GM23338 (cell line): ENCODE results near the gene APBA2. TPM values are rescaled to one million over a fixed set of nuclear protein-coding genes. Genes with fewer than 3 reads are reported as not detected.

Source experiments
- ATAC-seq: fragments of 200-7000 bp; cut with Tn5 transposase; 3 replicates; pipeline ENCODE4 v1.9.1; 2020
- DNase-seq: peaks from one replicate; pipeline ENCODE4 v3.0.0-alpha.2; 2015; ENCODE audit warnings: low spot score
- H2AFZ ChIP-seq: fragments of 200-600 bp; sonication (generic); 2 replicates; pipeline ENCODE4 v1.8.0; 2016; ENCODE audit warnings: antibody characterized with exemption, mild to moderate bottlenecking, moderate library complexity
- H3F3A ChIP-seq: fragments of 200-600 bp; sonication (generic); replicated peaks from 2 replicates; pipeline ENCODE4 v1.8.0; 2017; ENCODE audit warnings: antibody characterized with exemption, mixed run types, low read depth
- H3K27ac ChIP-seq: fragments of 200-600 bp; sonication (generic); 2 replicates; pipeline ENCODE4 v1.6.1; 2016; ENCODE audit warnings: low read depth
- H3K27me3 ChIP-seq: fragments of 200-600 bp; sonication (generic); 2 replicates; pipeline ENCODE4 v1.8.0; 2016; ENCODE audit warnings: mild to moderate bottlenecking, mixed run types, moderate library complexity; ENCODE audit not compliant: insufficient read depth
- H3K36me3 ChIP-seq: fragments of 200-600 bp; sonication (generic); 2 replicates; pipeline ENCODE4 v1.8.0; 2016; ENCODE audit warnings: mild to moderate bottlenecking; ENCODE audit not compliant: insufficient read depth
- H3K4me1 ChIP-seq: fragments of 200-600 bp; sonication (generic); 2 replicates; pipeline ENCODE4 v1.8.0; 2016; ENCODE audit warnings: mild to moderate bottlenecking, moderate library complexity; ENCODE audit not compliant: insufficient read depth
- H3K4me2 ChIP-seq: fragments of 200-600 bp; sonication (generic); 2 replicates; pipeline ENCODE4 v1.7.1; 2017; ENCODE audit warnings: mixed run types
- H3K4me3 ChIP-seq: fragments of 200-600 bp; sonication (generic); 2 replicates; pipeline ENCODE4 v1.6.1; 2016; ENCODE audit warnings: mixed run types
- H3K79me2 ChIP-seq: fragments of 200-600 bp; sonication (generic); replicated peaks from 2 replicates; pipeline ENCODE4 v1.8.0; 2017; ENCODE audit warnings: mild to moderate bottlenecking; ENCODE audit not compliant: insufficient read depth
- H3K9me2 ChIP-seq: fragments of 200-600 bp; sonication (generic); 2 replicates; pipeline ENCODE4 v1.8.0; 2017; ENCODE audit not compliant: insufficient read depth
- H4K20me1 ChIP-seq: fragments of 200-600 bp; sonication (generic); replicated peaks from 2 replicates; pipeline ENCODE4 v1.8.0; 2017; ENCODE audit warnings: mild to moderate bottlenecking; ENCODE audit not compliant: insufficient read depth
- H3K27ac Mint-ChIP-seq: 2 replicates; pipeline ENCODE4 v1.8.0; 2020; ENCODE audit warnings: inconsistent platforms, mild to moderate bottlenecking, moderate library complexity, mixed read lengths
- H3K27me3 Mint-ChIP-seq: 3 replicates; pipeline ENCODE4 v1.8.0; 2022; ENCODE audit warnings: low read depth, mild to moderate bottlenecking, moderate library complexity, mixed read lengths, inconsistent platforms; ENCODE audit not compliant: insufficient read depth, poor library complexity
- H3K36me3 Mint-ChIP-seq: 3 replicates; pipeline ENCODE4 v1.8.0; 2021; ENCODE audit warnings: low read depth, mild to moderate bottlenecking, inconsistent platforms, moderate library complexity, mixed read lengths
- H3K4me1 Mint-ChIP-seq: 3 replicates; pipeline ENCODE4 v1.8.0; 2020; ENCODE audit warnings: mild to moderate bottlenecking, inconsistent platforms, mixed read lengths
- H3K4me3 Mint-ChIP-seq: 3 replicates; pipeline ENCODE4 v1.8.0; 2021; ENCODE audit warnings: moderate library complexity, mild to moderate bottlenecking, inconsistent platforms, mixed read lengths
- H3K9me3 Mint-ChIP-seq: 3 replicates; pipeline ENCODE4 v1.8.0; 2020; ENCODE audit warnings: moderate library complexity, mild to moderate bottlenecking, inconsistent platforms, mixed read lengths
- JUNB ChIP-seq: IDR thresholded peaks from one replicate; pipeline ENCODE4 v1.6.1; 2016; ENCODE audit warnings: antibody characterized with exemption; ENCODE audit not compliant: unreplicated experiment
- STAT1 ChIP-seq: IDR thresholded peaks from one replicate; pipeline ENCODE4 v1.6.1; 2016; ENCODE audit warnings: antibody characterized with exemption; ENCODE audit not compliant: unreplicated experiment
- ZNF114 ChIP-seq: fragments of 250-450 bp; sonication (Bioruptor Pico); IDR thresholded peaks from 2 replicates; pipeline ENCODE4 v1.5.0; 2020; ENCODE audit warnings: mild to moderate bottlenecking, moderate library complexity
- polyA plus RNA-seq: library from polyadenylated mRNA; unstranded; fragments of >200 nt; fragmentation: Nextera tagmentation; extraction: Ambion mirVana; gene quantifications from 2 replicates; pipeline ENCODE4 v1.2.1, GENCODE V29; 2016
- total RNA-seq: library from RNA; depleted of rRNA; stranded (reverse); fragments of >200 nt; shearing (Covaris generic); gene quantifications from 2 replicates; pipeline ENCODE4 v1.2.3, GENCODE V29; 2014
- TF ChIP-seq, protein P1 (sequence below): fragments of 250-450 bp; sonication (Bioruptor Pico); IDR thresholded peaks from 2 replicates; pipeline ENCODE4 v1.5.0; 2020; ENCODE audit warnings: mild to moderate bottlenecking, moderate library complexity
- TF ChIP-seq, protein P2 (sequence below), 2 experiments: fragments of 200-600 bp in 1 of 2; sonication (generic) in 1 of 2; conservative IDR thresholded peaks; 2 replicates each; pipeline versions ENCODE4 v1.5.1 to v1.6.1; 2016 to 2017; ENCODE audit warnings: antibody characterized with exemption in 2 of 2, low read depth in 2 of 2, mild to moderate bottlenecking in 2 of 2, moderate library complexity in 1 of 2

The APBA2 gene
- total and polyA plus RNA-seq, 2 experiments from 2014 or later = 5.9 to 24.7 TPM

DNA sequence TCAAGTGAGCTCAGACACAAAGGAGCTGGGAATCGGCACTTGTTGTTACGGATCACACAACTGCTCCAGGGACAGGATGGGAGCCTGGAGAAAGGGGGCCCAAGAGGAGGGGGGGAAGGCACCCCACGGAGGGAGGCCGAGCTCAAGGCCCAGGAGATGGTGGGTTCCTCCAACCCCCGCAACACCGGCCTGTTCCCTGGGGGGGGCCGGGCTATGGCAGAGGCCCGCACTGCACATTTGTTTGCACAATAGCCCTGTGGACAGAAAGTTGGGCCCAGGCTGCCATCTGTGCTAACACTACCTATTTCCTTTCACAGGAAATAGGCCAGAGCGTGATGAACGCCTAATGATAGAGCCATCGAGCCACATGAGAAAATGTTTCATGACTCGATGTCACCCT, 236.7 kb downstream of the APBA2 start (continued):
- no peak for TF ChIP-seq ZNF114 (CRISPR knock-in tag)
- TF ChIP-seq, protein P1, sequence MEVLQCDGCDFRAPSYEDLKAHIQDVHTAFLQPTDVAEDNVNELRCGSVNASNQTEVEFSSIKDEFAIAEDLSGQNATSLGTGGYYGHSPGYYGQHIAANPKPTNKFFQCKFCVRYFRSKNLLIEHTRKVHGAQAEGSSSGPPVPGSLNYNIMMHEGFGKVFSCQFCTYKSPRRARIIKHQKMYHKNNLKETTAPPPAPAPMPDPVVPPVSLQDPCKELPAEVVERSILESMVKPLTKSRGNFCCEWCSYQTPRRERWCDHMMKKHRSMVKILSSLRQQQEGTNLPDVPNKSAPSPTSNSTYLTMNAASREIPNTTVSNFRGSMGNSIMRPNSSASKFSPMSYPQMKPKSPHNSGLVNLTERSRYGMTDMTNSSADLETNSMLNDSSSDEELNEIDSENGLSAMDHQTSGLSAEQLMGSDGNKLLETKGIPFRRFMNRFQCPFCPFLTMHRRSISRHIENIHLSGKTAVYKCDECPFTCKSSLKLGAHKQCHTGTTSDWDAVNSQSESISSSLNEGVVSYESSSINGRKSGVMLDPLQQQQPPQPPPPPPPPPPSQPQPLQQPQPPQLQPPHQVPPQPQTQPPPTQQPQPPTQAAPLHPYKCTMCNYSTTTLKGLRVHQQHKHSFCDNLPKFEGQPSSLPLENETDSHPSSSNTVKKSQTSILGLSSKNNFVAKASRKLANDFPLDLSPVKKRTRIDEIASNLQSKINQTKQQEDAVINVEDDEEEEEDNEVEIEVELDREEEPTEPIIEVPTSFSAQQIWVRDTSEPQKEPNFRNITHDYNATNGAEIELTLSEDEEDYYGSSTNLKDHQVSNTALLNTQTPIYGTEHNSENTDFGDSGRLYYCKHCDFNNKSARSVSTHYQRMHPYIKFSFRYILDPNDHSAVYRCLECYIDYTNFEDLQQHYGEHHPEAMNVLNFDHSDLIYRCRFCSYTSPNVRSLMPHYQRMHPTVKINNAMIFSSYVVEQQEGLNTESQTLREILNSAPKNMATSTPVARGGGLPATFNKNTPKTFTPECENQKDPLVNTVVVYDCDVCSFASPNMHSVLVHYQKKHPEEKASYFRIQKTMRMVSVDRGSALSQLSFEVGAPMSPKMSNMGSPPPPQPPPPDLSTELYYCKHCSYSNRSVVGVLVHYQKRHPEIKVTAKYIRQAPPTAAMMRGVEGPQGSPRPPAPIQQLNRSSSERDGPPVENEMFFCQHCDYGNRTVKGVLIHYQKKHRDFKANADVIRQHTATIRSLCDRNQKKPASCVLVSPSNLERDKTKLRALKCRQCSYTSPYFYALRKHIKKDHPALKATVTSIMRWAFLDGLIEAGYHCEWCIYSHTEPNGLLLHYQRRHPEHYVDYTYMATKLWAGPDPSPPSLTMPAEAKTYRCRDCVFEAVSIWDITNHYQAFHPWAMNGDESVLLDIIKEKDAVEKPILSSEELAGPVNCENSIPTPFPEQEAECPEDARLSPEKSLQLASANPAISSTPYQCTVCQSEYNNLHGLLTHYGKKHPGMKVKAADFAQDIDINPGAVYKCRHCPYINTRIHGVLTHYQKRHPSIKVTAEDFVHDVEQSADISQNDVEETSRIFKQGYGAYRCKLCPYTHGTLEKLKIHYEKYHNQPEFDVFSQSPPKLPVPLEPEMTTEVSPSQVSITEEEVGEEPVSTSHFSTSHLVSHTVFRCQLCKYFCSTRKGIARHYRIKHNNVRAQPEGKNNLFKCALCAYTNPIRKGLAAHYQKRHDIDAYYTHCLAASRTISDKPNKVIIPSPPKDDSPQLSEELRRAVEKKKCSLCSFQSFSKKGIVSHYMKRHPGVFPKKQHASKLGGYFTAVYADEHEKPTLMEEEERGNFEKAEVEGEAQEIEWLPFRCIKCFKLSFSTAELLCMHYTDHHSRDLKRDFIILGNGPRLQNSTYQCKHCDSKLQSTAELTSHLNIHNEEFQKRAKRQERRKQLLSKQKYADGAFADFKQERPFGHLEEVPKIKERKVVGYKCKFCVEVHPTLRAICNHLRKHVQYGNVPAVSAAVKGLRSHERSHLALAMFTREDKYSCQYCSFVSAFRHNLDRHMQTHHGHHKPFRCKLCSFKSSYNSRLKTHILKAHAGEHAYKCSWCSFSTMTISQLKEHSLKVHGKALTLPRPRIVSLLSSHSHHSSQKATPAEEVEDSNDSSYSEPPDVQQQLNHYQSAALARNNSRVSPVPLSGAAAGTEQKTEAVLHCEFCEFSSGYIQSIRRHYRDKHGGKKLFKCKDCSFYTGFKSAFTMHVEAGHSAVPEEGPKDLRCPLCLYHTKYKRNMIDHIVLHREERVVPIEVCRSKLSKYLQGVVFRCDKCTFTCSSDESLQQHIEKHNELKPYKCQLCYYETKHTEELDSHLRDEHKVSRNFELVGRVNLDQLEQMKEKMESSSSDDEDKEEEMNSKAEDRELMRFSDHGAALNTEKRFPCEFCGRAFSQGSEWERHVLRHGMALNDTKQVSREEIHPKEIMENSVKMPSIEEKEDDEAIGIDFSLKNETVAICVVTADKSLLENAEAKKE = no peak

DNA sequence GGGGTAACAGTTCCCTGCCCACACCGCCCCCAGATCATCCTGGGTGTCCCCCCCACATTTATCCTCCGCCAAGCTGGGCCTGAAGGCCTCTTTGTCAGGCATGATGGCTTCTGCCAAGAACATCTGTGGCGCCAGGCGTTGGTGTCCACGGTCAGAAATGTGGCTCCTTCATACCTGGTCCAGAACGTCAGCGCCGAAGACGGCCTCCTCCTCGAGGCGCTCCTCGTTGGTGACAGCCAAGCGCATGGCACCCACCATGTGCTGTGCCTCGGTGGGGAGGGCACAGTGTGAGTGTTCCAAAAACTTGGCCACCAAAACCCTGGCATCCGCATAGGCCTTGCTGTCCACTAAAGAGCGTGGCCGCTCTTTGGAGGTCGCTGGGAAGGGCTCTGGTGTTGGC, 237.4 kb downstream of the APBA2 start:
- no peak overlapping the region; the same call in 1 of the 2 replicates for H3K27ac Mint-ChIP-seq
- peaks cover 6% of the 10 kb centered on the region for H3K27me3 Mint-ChIP-seq
- H3K27ac ChIP-seq = no peak overlapping the region
- H3K4me1 ChIP-seq = no peaks in the 10 kb centered on the region
- no peaks in the 10 kb centered on the region for H3K36me3 ChIP-seq
- H3K4me1 Mint-ChIP-seq = peaks cover 15% of the 10 kb centered on the region
- no peak for TF ChIP-seq STAT1
- no peak for TF ChIP-seq JUNB
- H3K79me2 ChIP-seq = no peaks in the 10 kb centered on the region
- H3K36me3 Mint-ChIP-seq = no peaks in the 10 kb centered on the region
- no peak for ATAC-seq
- H3K4me2 ChIP-seq = no peak overlapping the region
- no peak for DNase-seq
- H4K20me1 ChIP-seq = no peaks in the 10 kb centered on the region
- H3K4me3 ChIP-seq = no peak overlapping the region
- H2AFZ ChIP-seq = no peak overlapping the region
- no peaks in the 10 kb centered on the region for H3K27me3 ChIP-seq
- H3K9me2 ChIP-seq = no peaks in the 10 kb centered on the region
- H3F3A ChIP-seq = no peaks in the 10 kb centered on the region
- no peaks in the 10 kb centered on the region for H3K9me3 Mint-ChIP-seq
- H3K4me3 Mint-ChIP-seq = no peak overlapping the region

GRCh38 chr15:29123991-29124390, 238.2 kb downstream of the APBA2 start:
- TF ChIP-seq, protein P2, sequence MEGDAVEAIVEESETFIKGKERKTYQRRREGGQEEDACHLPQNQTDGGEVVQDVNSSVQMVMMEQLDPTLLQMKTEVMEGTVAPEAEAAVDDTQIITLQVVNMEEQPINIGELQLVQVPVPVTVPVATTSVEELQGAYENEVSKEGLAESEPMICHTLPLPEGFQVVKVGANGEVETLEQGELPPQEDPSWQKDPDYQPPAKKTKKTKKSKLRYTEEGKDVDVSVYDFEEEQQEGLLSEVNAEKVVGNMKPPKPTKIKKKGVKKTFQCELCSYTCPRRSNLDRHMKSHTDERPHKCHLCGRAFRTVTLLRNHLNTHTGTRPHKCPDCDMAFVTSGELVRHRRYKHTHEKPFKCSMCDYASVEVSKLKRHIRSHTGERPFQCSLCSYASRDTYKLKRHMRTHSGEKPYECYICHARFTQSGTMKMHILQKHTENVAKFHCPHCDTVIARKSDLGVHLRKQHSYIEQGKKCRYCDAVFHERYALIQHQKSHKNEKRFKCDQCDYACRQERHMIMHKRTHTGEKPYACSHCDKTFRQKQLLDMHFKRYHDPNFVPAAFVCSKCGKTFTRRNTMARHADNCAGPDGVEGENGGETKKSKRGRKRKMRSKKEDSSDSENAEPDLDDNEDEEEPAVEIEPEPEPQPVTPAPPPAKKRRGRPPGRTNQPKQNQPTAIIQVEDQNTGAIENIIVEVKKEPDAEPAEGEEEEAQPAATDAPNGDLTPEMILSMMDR (conservative IDR thresholded peaks at IDR 0.05; ENCODE audit: low read depth in 2 of 2) = no peak

More at GRCh38 chr15:29123991-29124390, 238.2 kb downstream of the APBA2 start:
- Mint-ChIP-seq H3K27ac (no peak overlapping the region), H3K9me3 (no peaks in the 10 kb centered on the region), H3K4me1 (peaks cover 20% of the 10 kb centered on the region), H3K4me3 (no peak overlapping the region), H3K27me3 (peaks cover 6% of the 10 kb centered on the region), H3K36me3 (no peaks in the 10 kb centered on the region)
- no peak overlapping the region for H2AFZ ChIP-seq
- H3K27ac ChIP-seq = no peak overlapping the region
- H3K36me3 ChIP-seq = no peaks in the 10 kb centered on the region
- H3K27me3 ChIP-seq = no peaks in the 10 kb centered on the region
- no peak overlapping the region for H3K4me3 ChIP-seq
- no peaks in the 10 kb centered on the region for H3K4me1 ChIP-seq
- no peaks in the 10 kb centered on the region for H4K20me1 ChIP-seq
- no peaks in the 10 kb centered on the region for H3K79me2 ChIP-seq
- H3F3A ChIP-seq = no peaks in the 10 kb centered on the region
- no peak for ATAC-seq
- no peaks in the 10 kb centered on the region for H3K9me2 ChIP-seq
- H3K4me2 ChIP-seq = no peak overlapping the region
- no peak for DNase-seq
